Neural cell (in vitro differentiated cells): ENCODE results near the gene LMAN2.

Experiments
- CTCF ChIP-seq: fragments of 450-650 bp; IDR thresholded peaks from 2 replicates; pipeline ENCODE4 v1.5.1; 2014; ENCODE audit warnings: antibody characterized with exemption, mild to moderate bottlenecking, moderate library complexity; ENCODE audit not compliant: poor library complexity, severe bottlenecking
- EP300 ChIP-seq: fragments of 450-650 bp; conservative IDR thresholded peaks from 2 replicates; pipeline ENCODE4 v1.6.1; 2014; ENCODE audit warnings: antibody characterized with exemption, mild to moderate bottlenecking, moderate library complexity; ENCODE audit not compliant: poor library complexity, severe bottlenecking

GRCh38 chr5:177288191-177288590, 63.3 kb downstream of the LMAN2 start:
- no peak for TF ChIP-seq CTCF
- no peak for TF ChIP-seq EP300
